NCI-H446 treated with DMSO at 0.1 percent for 48 hours (cell line): ENCODE data around the gene MSH3.
"Not testable (repeated sequence)": the region's sequence is repeated elsewhere in the genome, so short reads cannot be mapped to it uniquely, and the experiment has no call there.

Experiments used
- DNase-seq: peaks from one replicate; lab custom pipeline; 2025; lab: John Stamatoyannopoulos, UW

Gene MSH3

GRCh38 chr5:80755626-80756025 lies 101.2 kb downstream of the MSH3 start:
- DNase-seq, result no peak

DNA sequence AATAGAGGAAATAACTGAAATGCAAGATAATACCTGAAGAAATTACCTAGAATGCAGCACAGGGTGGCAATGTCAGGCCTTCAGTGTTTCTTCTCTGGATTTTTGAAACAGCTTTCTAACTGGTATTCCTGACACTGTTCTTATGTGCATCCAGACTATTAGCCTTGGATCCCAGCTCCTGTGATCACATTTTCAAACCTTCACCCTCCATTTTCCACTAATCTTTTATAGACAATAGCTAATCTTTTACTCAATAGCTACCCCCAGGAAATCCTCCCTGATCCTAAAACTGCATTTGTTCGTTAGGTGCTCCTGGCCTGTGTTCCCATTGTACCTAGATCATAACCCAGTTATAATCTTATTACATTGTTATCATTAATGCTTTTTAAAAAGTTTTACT lies 101.8 kb downstream of the MSH3 start:
- DNase-seq, result no peak

- DNase-seq, result no peak
Measured at GRCh38 chr5:80757290-80757689, 102.8 kb downstream of the MSH3 start.

- no peak for DNase-seq
Measured at GRCh38 chr5:80759866-80760577, 105.6 kb downstream of the MSH3 start.

DNA sequence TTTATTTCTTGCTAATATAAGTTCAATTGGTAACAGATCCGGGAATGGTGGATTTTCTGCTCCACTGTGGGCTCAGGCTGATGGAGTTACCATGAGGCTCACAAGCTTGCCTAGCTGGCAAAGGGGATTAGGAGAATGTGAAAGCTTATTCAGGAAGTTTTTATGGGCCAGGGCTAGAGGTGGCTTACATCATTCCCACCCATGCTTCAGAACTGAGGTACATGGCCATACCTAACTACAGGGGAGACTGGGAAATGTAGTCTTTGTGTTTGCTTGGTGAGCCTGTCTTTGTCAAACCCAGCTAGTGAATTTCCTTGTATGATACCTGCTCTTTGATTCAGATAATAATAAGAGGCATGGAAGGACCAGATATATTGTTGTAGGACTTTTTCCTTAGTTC lies 106.2 kb downstream of the MSH3 start:
- DNase-seq, result no peak

GRCh38 chr5:80761176-80761575 lies 106.7 kb downstream of the MSH3 start:
- no peak for DNase-seq

- no peak for DNase-seq
Measured at GRCh38 chr5:80761966-80762365, 107.5 kb downstream of the MSH3 start.

GRCh38 chr5:80762573-80762972 lies 108.1 kb downstream of the MSH3 start:
- DNase-seq, result no peak

DNA sequence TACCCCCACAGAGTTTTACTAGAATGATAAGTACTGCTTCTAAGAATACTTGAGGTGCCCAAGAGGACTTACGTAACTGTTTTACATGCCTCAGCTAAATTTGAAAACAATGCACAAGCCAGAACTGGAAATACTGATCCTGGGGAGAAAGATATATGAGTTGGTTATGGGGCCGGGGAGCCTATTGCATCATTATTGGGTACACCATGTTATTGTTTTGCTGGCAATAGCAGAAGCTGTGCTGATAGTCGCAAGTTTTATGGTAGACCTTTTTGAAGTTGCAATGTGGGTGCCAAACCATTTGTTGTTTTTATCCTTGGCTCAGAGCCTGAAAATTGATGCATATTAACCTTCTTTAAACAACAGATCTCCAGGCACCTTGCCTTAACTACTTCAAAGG lies 108.8 kb downstream of the MSH3 start:
- DNase-seq, result no peak

DNA sequence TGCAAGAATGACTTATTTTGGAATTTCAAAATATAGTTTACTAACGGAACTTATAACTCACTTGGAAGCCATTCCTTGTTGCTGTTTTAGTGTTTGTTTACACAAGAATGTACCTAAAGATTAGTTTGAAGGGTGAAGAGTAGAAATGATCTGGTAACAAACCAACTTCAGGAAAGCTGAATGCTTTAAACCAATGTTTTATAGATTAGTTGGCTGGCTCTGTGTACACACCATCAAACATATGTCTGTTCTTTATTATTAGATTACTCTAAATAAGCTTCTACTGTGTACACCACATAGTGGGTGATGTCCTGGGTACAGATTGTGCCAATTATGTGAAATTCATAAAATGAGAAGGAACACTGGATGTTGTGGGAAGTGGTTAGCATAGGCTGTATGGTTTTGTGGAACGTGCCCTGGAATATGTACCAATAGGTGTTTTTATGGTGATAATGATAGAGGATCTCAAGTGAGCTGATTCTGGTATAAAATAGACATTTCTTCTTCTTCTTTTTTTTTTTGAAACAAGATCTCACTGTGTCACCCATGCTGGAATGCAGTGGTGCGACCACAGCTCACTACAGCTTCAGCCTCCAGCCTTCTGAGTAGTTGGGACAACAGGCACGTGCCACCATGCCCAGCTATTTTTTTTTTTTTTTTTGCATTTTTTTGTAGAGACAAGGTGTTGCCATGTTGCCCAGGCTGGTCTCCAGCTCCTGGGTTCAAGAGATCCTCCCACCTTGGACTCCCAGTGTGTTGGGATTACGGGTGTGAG lies 109.6 kb downstream of the MSH3 start:
- no peak for DNase-seq

DNA sequence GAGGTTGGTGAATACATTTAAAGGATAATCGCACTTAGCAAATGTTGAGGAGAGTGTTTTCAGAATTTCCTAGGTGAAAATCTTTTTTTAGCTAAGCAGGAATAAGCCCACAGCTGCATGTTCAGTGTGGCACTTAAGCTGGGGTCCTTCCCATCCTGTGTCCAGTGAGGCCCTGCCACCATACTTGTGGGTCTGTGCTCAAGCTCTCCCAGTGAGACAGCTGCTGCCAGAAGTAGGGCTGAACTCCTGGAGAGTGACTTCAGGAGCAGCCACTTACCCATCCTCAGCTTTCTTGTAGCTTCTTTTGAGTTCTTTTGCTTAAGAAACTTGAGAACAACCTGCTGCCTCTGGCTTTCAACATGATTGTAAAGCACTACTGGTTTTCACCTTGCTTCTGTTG lies 110.3 kb downstream of the MSH3 start:
- no peak for DNase-seq

DNA sequence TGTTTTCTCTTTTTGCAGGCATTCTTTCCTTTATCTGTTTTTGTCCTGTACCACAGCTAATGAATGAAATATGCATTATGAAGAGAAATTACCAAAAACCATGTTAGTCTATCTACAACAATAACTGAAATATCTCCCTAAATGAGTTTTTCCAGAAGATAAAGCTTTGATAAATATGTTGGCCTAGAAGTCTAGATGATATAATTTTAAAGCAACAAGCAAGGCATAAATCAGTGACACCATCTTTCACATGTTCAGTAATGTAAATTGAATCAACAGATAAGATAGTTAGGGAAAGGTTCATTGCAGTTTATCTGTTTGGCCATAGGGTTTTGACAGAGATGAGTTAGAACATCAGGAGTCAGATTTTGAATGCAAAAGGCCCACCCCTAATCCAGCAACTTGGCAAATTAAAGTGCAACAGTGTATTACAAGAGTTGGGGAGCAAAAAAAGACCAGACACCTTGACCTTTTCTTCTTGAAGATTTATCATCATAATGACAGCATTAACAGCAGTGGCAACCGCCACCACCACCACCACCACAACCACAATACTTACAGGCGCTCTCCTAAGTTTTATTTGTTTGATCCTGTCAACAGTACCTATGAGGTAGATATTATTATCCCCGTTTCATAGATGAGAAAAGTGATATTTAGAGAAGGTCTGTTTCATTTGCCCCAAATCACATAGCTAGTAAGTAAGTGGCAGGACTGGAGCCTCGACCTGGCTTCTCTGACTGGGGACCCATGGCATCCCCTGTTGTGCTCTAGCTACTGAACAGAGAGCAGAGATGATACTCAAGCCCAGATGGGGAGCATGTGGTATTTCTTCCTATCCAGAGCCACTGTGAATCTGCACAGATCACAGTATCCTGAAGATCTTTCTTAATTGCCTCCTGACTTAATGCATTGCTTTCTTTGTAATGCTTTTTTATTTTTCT lies 123.2 kb downstream of the MSH3 start:
- DNase-seq, result no peak

DNA sequence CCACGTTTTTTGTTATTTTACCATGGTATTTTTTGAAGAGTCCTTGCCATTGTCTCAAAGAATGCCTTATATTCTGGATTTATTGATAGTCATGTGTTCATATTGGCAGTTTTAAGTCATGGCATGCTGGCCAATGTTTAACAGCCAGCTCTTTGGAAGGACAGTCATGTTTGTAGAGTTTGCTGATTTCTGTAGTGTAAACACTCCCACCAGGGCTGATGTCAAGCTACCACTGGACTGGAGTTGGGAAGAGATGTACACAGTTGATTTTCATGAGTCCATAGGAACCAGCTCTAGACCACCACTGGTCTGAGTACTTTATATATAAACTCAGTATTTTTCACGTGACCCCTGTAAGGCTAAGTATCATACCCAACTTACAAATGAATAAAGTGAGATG lies 125.6 kb downstream of the MSH3 start:
- no peak for DNase-seq

- no peak for DNase-seq
Measured at GRCh38 chr5:80780761-80781285, 126.4 kb downstream of the MSH3 start.

- DNase-seq, result no peak
Measured at GRCh38 chr5:80781356-80781755, 126.9 kb downstream of the MSH3 start.

DNA sequence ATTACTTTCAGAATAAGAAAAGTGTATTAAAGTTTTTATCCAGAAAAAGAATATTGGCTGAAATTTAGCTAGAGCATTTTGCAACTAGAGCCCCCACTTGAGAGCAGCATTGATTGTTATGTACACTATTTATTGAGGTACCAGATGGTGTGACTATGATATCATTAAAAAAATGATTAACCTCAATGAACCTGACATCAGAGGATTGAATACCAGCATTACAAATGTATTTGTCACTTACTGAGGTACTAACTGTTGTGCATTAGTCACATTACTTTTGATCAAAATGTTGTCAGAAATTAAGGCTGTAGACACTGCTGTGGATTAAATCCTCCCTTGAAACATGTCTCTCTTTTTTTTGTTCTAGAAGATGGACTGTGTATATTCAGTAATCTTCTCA lies 128.2 kb downstream of the MSH3 start:
- no peak for DNase-seq

- DNase-seq, result not testable (repeated sequence)
Measured at GRCh38 chr5:80783751-80784150, 129.3 kb downstream of the MSH3 start.

- no peak for DNase-seq
Measured at GRCh38 chr5:80784451-80784850, 130.0 kb downstream of the MSH3 start.

GRCh38 chr5:80789319-80790016 lies 135.0 kb downstream of the MSH3 start:
- not testable (repeated sequence) for DNase-seq

DNA sequence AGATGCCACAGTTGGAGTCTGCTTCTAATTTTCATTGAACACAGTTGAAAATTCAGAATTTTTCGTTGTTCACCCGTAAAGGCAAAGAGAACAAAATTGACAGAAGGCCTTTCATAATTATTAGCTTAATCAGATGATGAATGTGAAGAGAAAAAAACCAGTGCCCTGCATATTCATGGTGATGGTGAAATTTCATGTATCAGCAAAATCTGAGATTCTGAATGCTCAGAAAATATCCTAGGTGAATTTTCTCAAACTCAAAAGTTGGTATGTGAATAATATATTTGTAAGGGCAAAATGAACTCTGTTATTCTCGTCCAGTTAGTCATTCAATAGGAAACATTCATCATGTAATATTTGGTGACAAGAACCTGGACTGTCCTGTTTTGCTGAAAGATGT lies 136.2 kb downstream of the MSH3 start:
- DNase-seq, result no peak

DNA sequence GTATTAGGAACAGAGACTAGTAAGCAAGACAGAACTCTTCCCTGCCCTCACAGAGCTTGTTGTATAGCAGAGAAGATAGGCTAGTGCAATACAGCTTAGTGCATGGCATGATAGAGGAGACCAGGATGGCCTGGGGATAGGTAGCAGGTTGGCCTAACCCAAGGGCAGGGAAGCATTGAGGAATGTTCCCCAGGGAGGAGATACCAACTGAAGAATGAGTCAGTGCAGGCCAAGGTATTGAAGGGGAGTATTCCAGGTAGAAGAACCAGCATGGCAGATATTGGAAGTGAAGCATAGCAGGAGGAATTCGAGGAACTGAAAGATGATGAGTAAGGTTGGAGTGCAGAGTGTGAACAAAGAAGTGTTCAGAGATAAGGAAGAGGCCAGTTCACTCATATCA lies 138.9 kb downstream of the MSH3 start:
- no peak for DNase-seq

GRCh38 chr5:80796846-80797245 lies 142.4 kb downstream of the MSH3 start:
- DNase-seq, result no peak
